K562 (cell line): Measurements from ENCODE around the gene FHIP1B. TPM values are rescaled to one million over a fixed set of nuclear protein-coding genes. Genes with fewer than 3 reads are reported as not detected.

ENCODE experiments used
- ATAC-seq: fragments of 200-7000 bp; cut with Tn5 transposase; 3 replicates; pipeline ENCODE4 v1.9.1; 2020; ENCODE audit warnings: moderate library complexity
- BruUV-seq: library from RNA; stranded (reverse); fragments of 400-500 nt; replicated peaks from 2 replicates; lab custom pipeline; 2021; lab: Mats Ljungman, UMichigan
- CTCF ChIA-PET: fragments of 300-600 bp; formaldehyde crosslinking; extraction: SDS; loops from one replicate; lab custom pipeline; 2021; ENCODE audit warnings: low intra/inter-chr PET ratio; lab: Yijun Ruan, JAX
- POLR2A ChIA-PET: fragments of 300-600, 350-650 bp; sonication (Branson Sonifier 250); formaldehyde crosslinking; extraction: SDS; loops from one replicate; lab custom pipeline; 2021; ENCODE audit warnings: antibody characterized with exemption, inconsistent platforms; lab: Yijun Ruan, JAX
- DNase-seq, 4 experiments: peaks; one replicate each; pipeline versions ENCODE4 v3.0.0 to v3.0.0-alpha.2; 2011 to 2018; ENCODE audit warnings: low spot score in 3 of 4, mixed read lengths in 3 of 4; ENCODE audit errors: extremely low read depth in 1 of 4
- FAIRE-seq: peaks from 2 replicates; lab custom pipeline; 2011; peaks lifted over from hg19 to GRCh38; lab: Jason Lieb, UNC
- H2AFZ ChIP-seq: 2 replicates; pipeline ENCODE4 v1.6.0; 2011; ENCODE audit warnings: low read depth, low read length, control low read depth, inconsistent platforms
- H3K27ac ChIP-seq: fragments of 200-600 bp; 3 replicates; pipeline ENCODE4 v1.8.0; 2011; ENCODE audit warnings: low read depth, mild to moderate bottlenecking, control low read depth, inconsistent platforms, low read length, moderate library complexity, mixed read lengths; ENCODE audit errors: extremely low read depth
- H3K27me3 ChIP-seq, 2 experiments: fragments of 300-600 bp in 1 of 2; 2 replicates in 1 of 2; 3 replicates in 1 of 2; pipeline versions ENCODE4 v1.6.0 to v1.8.0; 2011; ENCODE audit warnings: inconsistent platforms in 2 of 2, low read length in 2 of 2, mild to moderate bottlenecking in 1 of 2, mixed read lengths in 1 of 2, moderate library complexity in 1 of 2; ENCODE audit not compliant: control insufficient read depth in 2 of 2, insufficient read depth in 2 of 2
- H3K36me3 ChIP-seq: fragments of 300-600 bp; 3 replicates; pipeline ENCODE4 v1.8.0; 2011; ENCODE audit warnings: mild to moderate bottlenecking, low read length, inconsistent platforms; ENCODE audit not compliant: control insufficient read depth, insufficient read depth
- H3K4me1 ChIP-seq, 2 experiments: fragments of 200-600 bp in 1 of 2; replicated peaks in 1 of 2; 2 replicates in 1 of 2; 3 replicates in 1 of 2; pipeline versions ENCODE4 v1.5.1 to v1.8.0; 2011; ENCODE audit warnings: inconsistent platforms in 2 of 2, low read length in 2 of 2, mild to moderate bottlenecking in 1 of 2, mixed read lengths in 1 of 2, moderate library complexity in 1 of 2; ENCODE audit not compliant: control insufficient read depth in 2 of 2, insufficient read depth in 2 of 2
- H3K4me2 ChIP-seq: 2 replicates; pipeline ENCODE4 v1.6.1; 2011; ENCODE audit warnings: low read length, control low read depth, inconsistent platforms, mixed read lengths; ENCODE audit not compliant: insufficient read depth
- H3K4me3 ChIP-seq: fragments of 200-600 bp; sonication (generic), shearing (Covaris generic); 2 replicates; pipeline ENCODE4 v1.5.1; 2016; ENCODE audit warnings: control low read depth, inconsistent platforms
- H3K79me2 ChIP-seq: fragments of 200-600 bp; 3 replicates; pipeline ENCODE4 v1.8.0; 2011; ENCODE audit warnings: low read length, inconsistent platforms; ENCODE audit not compliant: control insufficient read depth, insufficient read depth
- H3K9ac ChIP-seq, 2 experiments: 2 replicates each; pipeline versions ENCODE4 v1.6.0 to v1.6.1; 2011; ENCODE audit warnings: low read depth in 2 of 2, low read length in 2 of 2, control low read depth in 1 of 2, inconsistent platforms in 1 of 2, mild to moderate bottlenecking in 1 of 2, mixed read lengths in 1 of 2; ENCODE audit not compliant: insufficient read depth in 1 of 2
- H3K9me1 ChIP-seq: one replicate; pipeline ENCODE4 v1.6.0; 2011; ENCODE audit warnings: inconsistent platforms, mild to moderate bottlenecking, low read length, moderate library complexity; ENCODE audit not compliant: control insufficient read depth, insufficient read depth
- H3K9me3 ChIP-seq: replicated peaks from 2 replicates; pipeline ENCODE4 v1.5.1; 2011; ENCODE audit warnings: low read depth, low read length, inconsistent platforms; ENCODE audit not compliant: control insufficient read depth, insufficient read depth
- H4K20me1 ChIP-seq: replicated peaks from 2 replicates; pipeline ENCODE4 v1.6.1; 2011; ENCODE audit warnings: low read length, inconsistent platforms, mixed read lengths; ENCODE audit not compliant: control insufficient read depth, insufficient read depth
- ADNP ChIP-seq: fragments of 200-800 bp; sonication (Bioruptor generic); IDR thresholded peaks from 2 replicates; pipeline ENCODE4 v1.6.1; 2016; ENCODE audit warnings: missing genetic modification characterization, missing compliant biosample characterization
- ASH1L ChIP-seq: fragments of 450-650 bp; IDR thresholded peaks from 2 replicates; pipeline ENCODE4 v1.6.1; 2018; ENCODE audit warnings: borderline replicate concordance, mild to moderate bottlenecking, low read depth; ENCODE audit not compliant: partially characterized antibody
- CEBPB ChIP-seq: fragments of 450-650 bp; IDR thresholded peaks from 2 replicates; pipeline ENCODE4 v1.6.1; 2016; ENCODE audit warnings: missing genetic modification characterization, missing compliant biosample characterization
- CEBPG ChIP-seq, 3 experiments: fragments of 200-800 bp in 1 of 3; sonication (Bioruptor generic) in 1 of 3; sonication (generic) in 1 of 3; formaldehyde crosslinking in 1 of 3; IDR thresholded peaks in 2 of 3; conservative IDR thresholded peaks in 1 of 3; 2 replicates each; pipeline versions ENCODE4 v1.6.1 to v1.8.0; 2016 to 2022; ENCODE audit warnings: missing compliant biosample characterization in 2 of 3, missing genetic modification characterization in 2 of 3, mild to moderate bottlenecking in 1 of 3, missing genetic modification reagents in 1 of 3
- CREM ChIP-seq: IDR thresholded peaks from 2 replicates; pipeline ENCODE4 v1.6.1; 2014; ENCODE audit warnings: antibody characterized with exemption, low read depth
- FOSL1 ChIP-seq: fragments of 200-800 bp; sonication (Bioruptor generic); conservative IDR thresholded peaks from 2 replicates; pipeline ENCODE4 v1.6.1; 2016; ENCODE audit warnings: missing genetic modification characterization, missing compliant biosample characterization
- SPI1 ChIP-seq: IDR thresholded peaks from 2 replicates; pipeline ENCODE4 v1.6.1; 2011; ENCODE audit warnings: low read depth, low read length, control low read depth, borderline replicate concordance
- WGBS: fragments of 100-300 bp; shearing (Covaris generic); methylation state at CpG from one replicate; pipeline ENCODE4 v1.1.6; 2016; ENCODE audit warnings: low coverage, mixed read lengths; ENCODE audit not compliant: insufficient coverage; ENCODE audit errors: missing lambda C conversion rate; 5-methylcytosine and 5-hydroxymethylcytosine counted together
- in situ Hi-C: fragments of 300-500 bp; cut with MboI; formaldehyde crosslinking; loops from 4 replicates; pipeline ENCODE4 v1.15.0; 2018; ENCODE audit warnings: inconsistent platforms, mixed read lengths
- intact Hi-C: fragments of 100-400 bp; cut with micrococcal nuclease; formaldehyde crosslinking; loops from 2 replicates; pipeline ENCODE4 v1.14.2; 2022
- polyA plus RNA-seq, 8 experiments: library from polyadenylated mRNA; depleted of rRNA in 4 of 8; stranded (reverse) in 5 of 8; unstranded in 3 of 8; fragments of >200 nt; fragmentation: Nextera tagmentation in 2 of 8; fragmentation: Illumina TruSeq in 1 of 8; extraction: Ambion mirVana in 2 of 8; extraction: Trizol in 1 of 8; gene quantifications; 2 replicates each; pipeline versions ENCODE4 v1.2.1 to v1.2.3, GENCODE V29; 2011 to 2014; ENCODE audit warnings: inconsistent platforms in 1 of 8, missing spikeins in 1 of 8
- total RNA-seq, 7 experiments: library from RNA; depleted of rRNA in 6 of 7; stranded (reverse); fragments of >200 nt in 6 of 7; fragmentation: Illumina TruSeq in 2 of 7; extraction: Trizol in 2 of 7; gene quantifications; 2 replicates each; pipeline versions ENCODE4 v1.2.1 to v1.2.3, GENCODE V29; 2011 to 2021; ENCODE audit warnings: low replicate concordance in 1 of 7
- TF ChIP-seq, protein P1 (sequence below): fragments of 250-450 bp; sonication (Bioruptor Pico); IDR thresholded peaks from 2 replicates; pipeline ENCODE4 v1.5.0; 2022; ENCODE audit warnings: mild to moderate bottlenecking

FHIP1B gene
- total and polyA plus RNA-seq, 9 of the 15 experiments (the other 6 are each of a cell fraction or from before 2014, with no cell fraction given) = 0.94 to 24.7 (median 15.6) TPM

- TF ChIP-seq, protein P1, sequence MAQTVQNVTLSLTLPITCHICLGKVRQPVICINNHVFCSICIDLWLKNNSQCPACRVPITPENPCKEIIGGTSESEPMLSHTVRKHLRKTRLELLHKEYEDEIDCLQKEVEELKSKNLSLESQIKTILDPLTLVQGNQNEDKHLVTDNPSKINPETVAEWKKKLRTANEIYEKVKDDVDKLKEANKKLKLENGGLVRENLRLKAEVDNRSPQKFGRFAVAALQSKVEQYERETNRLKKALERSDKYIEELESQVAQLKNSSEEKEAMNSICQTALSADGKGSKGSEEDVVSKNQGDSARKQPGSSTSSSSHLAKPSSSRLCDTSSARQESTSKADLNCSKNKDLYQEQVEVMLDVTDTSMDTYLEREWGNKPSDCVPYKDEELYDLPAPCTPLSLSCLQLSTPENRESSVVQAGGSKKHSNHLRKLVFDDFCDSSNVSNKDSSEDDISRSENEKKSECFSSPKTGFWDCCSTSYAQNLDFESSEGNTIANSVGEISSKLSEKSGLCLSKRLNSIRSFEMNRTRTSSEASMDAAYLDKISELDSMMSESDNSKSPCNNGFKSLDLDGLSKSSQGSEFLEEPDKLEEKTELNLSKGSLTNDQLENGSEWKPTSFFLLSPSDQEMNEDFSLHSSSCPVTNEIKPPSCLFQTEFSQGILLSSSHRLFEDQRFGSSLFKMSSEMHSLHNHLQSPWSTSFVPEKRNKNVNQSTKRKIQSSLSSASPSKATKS (CRISPR knock-in tag) = no peak
- TF ChIP-seq CREM (no peak), ASH1L (no peak), FOSL1 (tag) (0 out of 2 replicates have a peak, but pooled peaks have one; percentile 16)
- TF ChIP-seq, all 486 proteins: peak for 1
Measured at GRCh38 chr11:6201481-6201880, 33.0 kb downstream of the FHIP1B start (continued).

DNA sequence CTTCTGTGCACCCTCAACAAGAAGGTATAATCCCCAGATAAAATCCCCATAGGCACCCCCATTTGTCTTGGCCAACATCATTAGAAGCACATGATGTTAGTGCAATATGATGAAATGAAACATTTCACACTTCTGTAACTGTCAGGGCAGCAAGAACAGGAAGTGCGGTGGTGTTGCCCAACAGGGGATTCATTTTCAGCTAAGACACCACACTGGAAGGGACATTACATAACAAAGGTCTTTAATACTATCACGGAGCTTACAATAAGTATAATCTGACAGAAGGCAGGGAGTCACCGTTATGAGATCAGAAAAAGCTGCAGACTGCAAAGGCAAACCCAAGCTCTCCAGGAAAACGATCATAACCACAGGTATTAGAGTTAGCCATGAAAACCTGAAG is 33.5 kb downstream of the FHIP1B start:
- no peak overlapping the region for H2AFZ ChIP-seq
- H3K4me2 ChIP-seq = no peak overlapping the region
- intact Hi-C loops = no loop called here
- ATAC-seq (no peak), FAIRE-seq (no peak), DNase-seq (no peak)
- no peaks in the 10 kb centered on the region for H3K36me3 ChIP-seq
- peaks cover 0 to 7% of the 10 kb centered on the region in 2 experiments; a peak in 3 of 5 replicates for H3K27me3 ChIP-seq
- no peaks in the 10 kb centered on the region for H4K20me1 ChIP-seq
- H3K4me1 ChIP-seq = no peaks in the 10 kb centered on the region
- H3K4me3 ChIP-seq = no peak overlapping the region
- no TSS peak for BruUV-seq
- peak; percentile 51; the same call in 1 of the 2 replicates for TF ChIP-seq SPI1
- TF ChIP-seq CEBPB = peak; percentile 69
- no peak for TF ChIP-seq ADNP (tag)
- no peak for TF ChIP-seq CEBPG (CRISPR knock-in tag; IDR thresholded peaks at IDR 0.05)
- TF ChIP-seq CEBPG (tag; conservative IDR thresholded peaks at IDR 0.05 in 1 of 2, IDR thresholded peaks at IDR 0.05 in 1 of 2) = peak; percentile 72 to 83
- no peak overlapping the region for H3K27ac ChIP-seq
- 10% methylated on average over 4 of the region's 4 CpGs for WGBS
- peaks cover 2% of the 10 kb centered on the region for H3K9me1 ChIP-seq
- in situ Hi-C loops = no loop called here
- no peaks in the 10 kb centered on the region for H3K9me3 ChIP-seq
- H3K79me2 ChIP-seq = no peaks in the 10 kb centered on the region; the same call in 2 of the 3 replicates
- no peak overlapping the region for H3K9ac ChIP-seq
- ChIA-PET POLR2A (interaction anchor here (1.1 kb wide), 1 partner anchor 33 kb away, joined by 5 read pairs; no protein-coding TSS in a partner anchor), CTCF (no interaction called here)
